ENCODE data around the gene GSTP1.
"Not testable (repeated sequence)": the region's sequence is repeated elsewhere in the genome, so short reads cannot be mapped to it uniquely, and the experiment has no call there.

GRCh38 chr11:67621928-67622327 lies 38.3 kb downstream of the GSTP1 start:
- not testable (repeated sequence) for TF ChIP-seq ATF2 (IDR thresholded peaks at IDR 0.05; ENCODE audit: low read length); SAP30 (IDR thresholded peaks at IDR 0.05; ENCODE audit: insufficient read depth, insufficient replicate concordance, low read length); EP300 (IDR thresholded peaks at IDR 0.05; ENCODE audit: borderline replicate concordance in 1 of 2, low read depth in 2 of 2, low read length in 2 of 2); SIN3A (conservative IDR thresholded peaks at IDR 0.05 in 1 of 2, IDR thresholded peaks at IDR 0.05 in 1 of 2; ENCODE audit: low read depth in 1 of 2, low read length in 2 of 2)
- 0 out of 2 replicates have a peak, but pooled peaks have one; percentile 40 for TF ChIP-seq POLR2AphosphoS5 (IDR thresholded peaks at IDR 0.05; ENCODE audit: low read depth, low read length)
